OCI-M2 (cell line): ENCODE data around the gene BIRC3.
"Not testable (repeated sequence)": the region's sequence is repeated elsewhere in the genome, so short reads cannot be mapped to it uniquely, and the experiment has no call there.

ENCODE experiments used
- DNase-seq: peaks from one replicate; lab custom pipeline; 2025; ENCODE audit not compliant: unreplicated experiment; lab: John Stamatoyannopoulos, UW

Gene BIRC3

GRCh38 chr11:102295045-102295444 is 22.2 kb upstream of the BIRC3 start:
- no peak for DNase-seq

DNA sequence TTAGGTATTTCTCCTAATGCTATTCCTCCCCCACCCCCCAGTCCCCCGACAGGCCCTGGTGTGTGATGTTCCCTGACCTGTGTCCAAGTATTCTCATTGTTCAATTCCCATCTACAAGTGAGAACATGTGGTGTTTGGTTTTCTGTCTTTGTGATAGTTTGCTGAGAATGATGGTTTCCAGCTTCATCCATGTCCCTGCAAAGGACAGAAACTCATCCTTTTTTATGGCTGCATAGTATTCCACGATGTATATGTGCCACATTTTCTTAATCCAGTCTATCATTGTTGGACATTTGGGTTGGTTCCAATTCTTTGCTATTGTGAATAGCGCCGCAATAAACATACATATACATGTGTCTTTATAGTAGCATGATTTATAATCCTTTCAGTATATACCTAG is 20.5 kb upstream of the BIRC3 start:
- not testable (repeated sequence) for DNase-seq

DNA sequence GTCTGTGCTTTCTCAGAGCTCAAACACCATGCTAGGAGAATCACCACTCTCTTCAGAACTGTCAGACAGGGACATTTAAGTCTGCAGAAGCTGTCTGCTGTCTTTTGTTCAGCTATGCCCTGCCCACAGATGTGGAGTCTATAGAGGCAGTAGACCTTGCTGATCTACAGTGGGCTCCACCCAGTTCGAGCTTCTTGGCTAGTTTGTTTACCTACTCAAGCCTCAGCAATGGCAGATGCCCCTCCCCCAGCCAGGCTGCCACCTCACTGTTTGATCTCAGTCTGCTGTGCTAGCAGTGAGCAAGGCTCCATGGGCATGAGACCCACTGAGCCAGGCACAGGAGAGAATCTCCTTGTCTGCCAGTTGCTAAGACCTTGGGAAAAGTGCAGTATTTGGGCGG is 16.4 kb upstream of the BIRC3 start:
- DNase-seq = not testable (repeated sequence)

DNA sequence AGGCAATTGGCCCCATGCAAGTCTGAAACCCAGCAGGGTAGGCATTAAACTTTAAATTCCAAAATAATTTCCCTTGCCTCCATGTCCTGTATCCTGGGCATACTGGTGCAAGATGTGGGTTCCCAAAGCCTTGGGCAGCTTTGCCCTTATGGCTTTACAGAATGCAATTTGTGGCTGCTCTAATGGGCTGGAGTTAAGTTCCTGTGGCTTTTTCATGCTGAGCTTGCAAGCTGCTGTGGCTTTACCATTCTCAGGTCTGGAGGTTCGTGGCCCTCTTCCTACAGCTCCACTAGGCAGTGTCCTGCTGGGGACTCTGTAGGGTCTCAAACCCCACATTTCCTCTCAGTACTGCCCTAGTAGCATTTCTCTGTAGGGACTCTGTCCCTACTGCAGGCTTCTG is 15.0 kb upstream of the BIRC3 start:
- no peak for DNase-seq

DNA sequence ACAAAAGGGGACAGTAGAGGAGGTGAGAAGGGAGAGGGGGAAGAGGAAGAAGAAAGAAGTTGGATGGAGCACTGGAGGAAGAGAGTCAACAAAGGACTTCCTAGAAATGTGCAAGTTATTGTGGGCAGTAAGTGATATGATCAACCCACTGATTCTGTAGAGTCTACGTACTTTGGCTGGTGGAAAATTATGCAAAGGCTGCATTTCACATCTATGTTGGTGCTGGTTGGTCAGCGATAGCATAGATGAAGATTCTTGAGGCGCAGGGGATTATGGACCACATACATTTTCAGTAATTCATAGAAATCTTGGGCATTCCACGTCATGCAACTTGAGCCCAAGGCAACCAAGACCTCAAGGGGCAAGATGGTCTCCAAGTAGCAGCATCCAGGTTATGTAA is 12.6 kb upstream of the BIRC3 start:
- no peak for DNase-seq

DNA sequence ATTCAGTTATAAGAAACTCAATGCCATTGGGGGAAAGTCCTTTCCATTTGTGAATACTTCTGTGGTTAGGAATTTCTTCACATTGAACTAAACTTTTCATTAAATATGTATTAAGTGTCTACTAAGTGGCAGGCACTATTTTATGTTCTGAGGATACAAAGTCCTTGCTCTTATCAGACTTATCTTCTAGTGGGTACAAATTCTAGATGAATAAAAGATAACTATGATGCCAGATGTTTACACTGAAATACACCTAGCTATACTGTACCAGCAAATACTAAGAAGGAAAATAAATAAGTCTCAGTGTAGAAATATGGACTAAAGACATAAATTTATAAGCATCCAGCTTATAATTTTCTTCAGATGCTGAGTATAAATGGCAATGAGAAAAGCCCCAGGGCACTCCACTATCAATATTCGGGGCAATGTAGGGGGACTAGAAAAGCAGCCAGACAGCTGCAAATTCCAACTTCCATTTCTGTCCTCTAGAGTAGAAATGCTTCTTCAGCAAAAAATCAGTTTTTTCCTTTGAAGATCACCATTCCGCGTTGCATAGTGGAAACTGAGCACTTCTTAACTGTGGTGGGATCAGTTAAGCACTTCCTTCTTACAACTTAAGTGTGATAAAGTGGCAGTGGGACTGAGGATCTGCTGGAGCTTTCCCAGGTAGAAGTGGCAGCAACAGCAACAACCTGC is 11.8 kb upstream of the BIRC3 start:
- no peak for DNase-seq

GRCh38 chr11:102306048-102306597 is 11.2 kb upstream of the BIRC3 start:
- no peak for DNase-seq

DNA sequence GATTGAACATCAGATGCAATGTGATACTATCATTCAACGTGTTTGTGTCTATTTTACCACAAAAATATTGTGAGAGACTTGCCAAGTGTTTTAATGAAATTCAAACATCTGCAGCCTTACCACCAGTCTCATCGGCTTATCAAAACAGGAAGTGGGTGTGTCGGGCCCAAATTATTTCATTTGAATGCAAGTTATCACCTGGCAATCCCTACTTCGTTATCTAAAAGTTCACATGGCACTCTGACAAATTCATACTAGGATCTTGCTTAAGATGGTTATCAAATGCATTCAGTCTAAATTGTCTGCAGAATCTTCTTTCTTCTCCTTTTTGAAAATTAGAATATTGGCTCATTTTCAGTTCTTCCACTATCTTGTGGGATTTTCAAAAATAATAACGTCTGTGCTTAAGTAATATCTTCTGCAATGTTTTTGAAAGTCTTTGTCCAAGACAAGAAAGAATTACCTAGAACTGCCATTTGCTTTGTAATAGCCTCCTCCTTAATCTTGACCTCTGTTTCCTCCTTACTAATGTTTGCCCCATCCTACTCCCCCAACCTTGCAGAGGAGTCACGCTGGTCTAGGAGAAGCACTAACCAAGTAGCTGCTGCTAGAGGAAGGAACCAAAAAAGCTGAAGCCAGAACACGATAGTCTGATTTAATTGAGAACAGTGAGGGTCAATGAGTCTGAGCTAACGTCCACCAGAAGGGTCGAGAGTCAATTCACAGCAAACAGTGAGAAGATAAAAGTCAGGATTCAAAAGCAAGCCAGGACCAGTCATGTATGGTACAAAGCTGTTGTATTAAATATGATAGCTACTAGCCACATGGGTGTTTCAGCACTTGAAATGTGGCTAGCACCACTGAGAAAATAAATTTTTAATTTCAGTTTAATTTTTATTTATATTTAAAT is 10.2 kb upstream of the BIRC3 start:
- no peak for DNase-seq

- DNase-seq = no peak
These were observed 9.6 kb upstream of the BIRC3 start for GRCh38 chr11:102307727-102308038.

- DNase-seq = no peak
These were observed 7.4 kb upstream of the BIRC3 start for GRCh38 chr11:102309621-102310541.

DNA sequence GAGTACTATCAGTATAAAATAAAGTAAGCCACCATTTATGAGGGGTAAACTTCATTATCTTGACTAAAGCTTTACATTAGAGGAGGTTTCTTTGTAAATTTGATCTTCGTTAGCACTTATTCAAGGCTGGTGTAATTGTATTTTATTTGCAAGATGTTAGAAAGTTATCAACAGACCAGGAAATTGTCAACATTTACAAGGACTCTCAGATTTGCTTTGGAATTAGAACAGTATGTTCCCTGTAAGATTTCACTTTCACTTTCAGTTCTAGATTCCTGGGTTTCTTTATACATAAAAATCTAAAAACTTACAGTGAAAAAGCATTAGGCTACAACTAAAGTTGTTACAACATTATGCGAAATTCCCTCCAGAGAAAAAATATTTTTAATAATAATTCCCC is 4.6 kb upstream of the BIRC3 start:
- no peak for DNase-seq

DNA sequence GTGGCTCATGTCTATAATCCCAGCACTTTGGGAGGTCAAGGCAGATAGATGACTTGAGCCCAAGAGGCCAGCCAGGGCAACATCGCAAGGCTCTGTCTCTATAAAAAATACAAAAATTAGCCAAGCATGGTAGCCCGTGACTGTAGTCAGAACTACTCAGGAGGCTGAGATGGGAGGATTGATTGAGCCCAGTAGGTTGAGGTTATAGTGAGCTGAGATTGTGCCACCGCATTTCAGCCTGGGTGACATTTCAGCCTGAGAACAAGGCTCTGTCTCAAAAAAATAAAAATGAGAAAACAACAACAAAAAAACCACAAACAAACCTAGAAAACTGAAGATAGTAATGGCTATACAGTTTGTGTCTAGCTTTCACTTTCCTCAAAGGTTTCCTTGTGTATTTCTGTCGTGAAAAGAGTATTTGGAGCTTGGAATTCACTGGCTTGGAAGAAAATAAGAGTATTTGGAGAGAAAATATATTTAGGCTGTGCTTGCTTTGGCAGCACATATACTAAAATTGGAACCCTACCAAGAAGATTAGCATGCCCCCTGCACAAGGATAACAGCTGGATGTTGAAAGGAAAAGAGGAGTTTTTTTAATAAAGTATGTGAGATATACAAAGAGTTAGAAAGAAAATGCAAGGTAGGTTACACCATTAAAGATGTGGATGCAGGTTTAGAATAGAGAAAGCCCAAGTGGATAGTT is 3.9 kb upstream of the BIRC3 start:
- DNase-seq = no peak

- DNase-seq = no peak
These were observed 2.5 kb upstream of the BIRC3 start for GRCh38 chr11:102314784-102315183.

DNA sequence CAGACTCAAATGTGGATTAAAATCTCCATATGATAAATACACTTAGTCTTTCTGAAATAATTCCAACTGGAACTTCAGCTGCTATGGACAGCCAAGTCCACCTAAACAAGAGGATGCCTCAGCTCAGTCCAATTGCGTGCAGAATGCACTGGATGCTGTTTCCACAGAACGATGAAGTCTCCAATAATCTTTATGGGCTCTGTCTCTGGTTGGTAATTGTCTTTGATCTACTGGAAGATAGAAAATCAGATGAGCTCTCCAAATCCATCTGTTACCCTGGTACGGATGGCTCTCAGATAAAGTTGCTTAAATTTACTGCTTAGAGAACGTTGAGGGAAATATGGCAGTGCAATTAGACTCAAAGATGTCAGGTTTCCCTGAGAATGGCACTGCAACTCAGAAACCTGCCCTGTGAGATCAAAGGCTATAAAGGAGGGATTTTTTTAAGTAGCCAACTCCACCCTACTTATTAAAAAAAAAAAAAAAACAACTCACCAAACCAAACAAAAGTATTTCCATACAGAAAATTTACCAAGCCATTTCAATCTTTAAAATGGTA is 859 bp upstream of the BIRC3 start:
- DNase-seq = no peak

DNA sequence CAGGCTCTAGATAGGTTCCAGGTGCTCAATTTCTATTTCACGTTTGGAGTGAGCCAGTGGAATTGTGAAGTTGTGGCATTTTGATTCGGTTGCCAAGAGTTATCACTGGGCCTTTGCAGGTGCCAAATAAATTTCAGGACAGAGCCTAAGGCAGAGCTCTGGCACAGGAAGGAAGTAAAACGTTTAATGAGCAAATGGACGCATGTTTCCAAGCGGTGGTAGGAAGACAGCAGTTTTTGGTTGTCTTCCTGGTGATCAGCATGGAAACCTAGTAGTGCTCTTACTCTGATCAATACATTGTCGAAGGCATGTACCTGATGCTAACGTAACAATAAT is 452 bp downstream of the BIRC3 start:
- DNase-seq = no peak

DNA sequence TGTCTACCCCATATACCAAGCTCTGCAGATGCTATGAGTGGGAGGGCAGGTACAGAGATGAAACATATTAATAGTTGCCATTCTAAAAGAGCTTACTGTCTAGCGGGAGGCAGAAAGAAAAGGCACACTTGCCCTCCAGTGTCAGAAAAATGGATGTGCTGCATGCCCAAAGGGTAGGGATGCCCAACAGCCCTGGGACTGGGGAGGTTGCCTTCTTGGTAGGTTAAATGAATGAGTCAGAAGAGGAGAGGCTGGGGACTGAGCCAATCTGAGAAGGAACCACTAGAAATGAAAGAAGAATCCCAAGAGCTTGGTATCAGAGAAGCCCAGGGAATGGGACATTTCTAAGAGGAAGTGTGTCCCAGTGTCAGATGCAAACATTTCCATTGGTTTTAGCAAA is 1.2 kb downstream of the BIRC3 start:
- no peak for DNase-seq

DNA sequence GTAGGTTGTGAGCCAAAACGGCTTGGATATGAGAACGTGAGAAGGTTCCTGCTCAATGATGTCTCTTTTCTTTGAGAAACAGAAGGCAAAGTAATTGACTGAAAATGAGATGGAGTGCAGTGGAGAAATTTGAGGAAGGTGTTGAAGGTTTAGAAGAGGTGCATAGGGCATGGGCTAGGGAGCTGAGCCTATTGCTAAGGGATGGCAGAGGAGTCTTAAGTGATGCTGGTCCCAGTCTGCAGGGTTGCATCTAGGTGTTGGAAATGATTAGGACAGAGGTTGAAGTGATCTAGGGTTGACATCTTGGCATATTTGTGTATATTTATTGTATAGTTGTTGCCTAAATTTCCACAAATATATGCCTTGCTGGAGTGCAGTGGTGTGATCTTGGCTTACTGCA is 2.3 kb downstream of the BIRC3 start:
- DNase-seq = no peak

GRCh38 chr11:102320188-102320587 is 2.9 kb downstream of the BIRC3 start:
- no peak for DNase-seq

GRCh38 chr11:102320679-102321078 is 3.4 kb downstream of the BIRC3 start:
- DNase-seq = no peak

DNA sequence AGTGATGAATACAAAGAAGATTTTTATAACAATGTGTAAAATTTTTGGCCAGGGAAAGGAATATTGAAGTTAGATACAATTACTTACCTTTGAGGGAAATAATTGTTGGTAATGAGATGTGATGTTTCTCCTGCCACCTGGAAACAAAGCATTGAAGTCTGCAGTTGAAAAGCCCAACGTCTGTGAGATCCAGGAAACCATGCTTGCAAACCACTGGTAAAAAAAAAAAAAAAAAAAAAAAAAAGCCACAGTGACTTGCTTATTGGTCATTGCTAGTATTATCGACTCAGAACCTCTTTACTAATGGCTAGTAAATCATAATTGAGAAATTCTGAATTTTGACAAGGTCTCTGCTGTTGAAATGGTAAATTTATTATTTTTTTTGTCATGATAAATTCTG is 5.3 kb downstream of the BIRC3 start:
- no peak for DNase-seq
